Lower leg skin (tissue), 3 donors: ENCODE results near the gene PEG3.

ENCODE experiments used
- CTCF ChIP-seq, 3 donors: fragments of 450-650 bp; IDR thresholded peaks; one replicate each; pipeline ENCODE4 v1.5.1; 2016; ENCODE audit warnings: antibody characterized with exemption in 3 of 3, mild to moderate bottlenecking in 3 of 3, moderate library complexity in 2 of 3
- POLR2A ChIP-seq, 2 donors: fragments of 450-650 bp; IDR thresholded peaks; one replicate each; pipeline ENCODE4 v1.6.1; 2016 to 2017; ENCODE audit warnings: antibody characterized with exemption in 2 of 2, mild to moderate bottlenecking in 1 of 2, moderate library complexity in 1 of 2

GRCh38 chr19:56832352-56832928 is 8.1 kb downstream of the PEG3 start:
- TF ChIP-seq CTCF (IDR thresholded peaks at IDR 0.05) (no peak), POLR2A (IDR thresholded peaks at IDR 0.05) (no peak)
